Activated B cell treated with CpG ODN at 0.5 μM for 24 hours (primary cell): ENCODE results near the gene THRAP3. TPM values are rescaled to one million over a fixed set of nuclear protein-coding genes. Genes with fewer than 3 reads are reported as not detected.
"Not testable (repeated sequence)": the region's sequence is repeated elsewhere in the genome, so short reads cannot be mapped to it uniquely, and the experiment has no call there.

Experiments
- ATAC-seq: fragments of 200-7000 bp; cut with Tn5 transposase; one replicate; pipeline ENCODE4 v1.10.0; 2021; ENCODE audit warnings: low read depth, mild to moderate bottlenecking, moderate library complexity
- CTCF ChIA-PET: fragments of 350-600 bp; sonication (Branson Sonifier 250); formaldehyde crosslinking; loops from one replicate; lab custom pipeline; 2021; ENCODE audit warnings: antibody characterized with exemption; lab: Charles Lee
- POLR2A ChIA-PET: fragments of 350-600 bp; sonication (Branson Sonifier 250); formaldehyde crosslinking; loops from one replicate; lab custom pipeline; 2021; ENCODE audit warnings: antibody characterized with exemption; lab: Charles Lee
- DNase-seq: peaks from one replicate; pipeline ENCODE4 v3.0.0; 2022
- H3K27ac Mint-ChIP-seq: one replicate; pipeline ENCODE4 v1.8.0; 2020; ENCODE audit warnings: mixed read lengths
- H3K27me3 Mint-ChIP-seq: one replicate; pipeline ENCODE4 v1.8.0; 2021; ENCODE audit warnings: mixed read lengths
- H3K36me3 Mint-ChIP-seq: one replicate; pipeline ENCODE4 v1.8.0; 2021; ENCODE audit warnings: low read depth, mixed read lengths
- H3K4me1 Mint-ChIP-seq: one replicate; pipeline ENCODE4 v1.8.0; 2021; ENCODE audit warnings: mixed read lengths
- H3K4me3 Mint-ChIP-seq: one replicate; pipeline ENCODE4 v1.8.0; 2020; ENCODE audit warnings: mild to moderate bottlenecking, mixed read lengths
- H3K9me3 Mint-ChIP-seq: one replicate; pipeline ENCODE4 v1.8.0; 2020; ENCODE audit warnings: mixed read lengths
- intact Hi-C: fragments of 100-400 bp; cut with micrococcal nuclease; formaldehyde crosslinking; loops from one replicate; pipeline ENCODE4 v1.15.1; 2024
- total RNA-seq: library from RNA; stranded (reverse); gene quantifications from 2 replicates; pipeline ENCODE4 v1.2.3, GENCODE V29; 2022
- TF ChIP-seq, protein P1 (sequence below): fragments of 200-600 bp; IDR thresholded peaks from one replicate; pipeline ENCODE4 v1.8.0; 2022; ENCODE audit warnings: antibody characterized with exemption, mild to moderate bottlenecking

Gene THRAP3
- total RNA-seq, 1 donor from 2014 or later: 145 TPM

DNA sequence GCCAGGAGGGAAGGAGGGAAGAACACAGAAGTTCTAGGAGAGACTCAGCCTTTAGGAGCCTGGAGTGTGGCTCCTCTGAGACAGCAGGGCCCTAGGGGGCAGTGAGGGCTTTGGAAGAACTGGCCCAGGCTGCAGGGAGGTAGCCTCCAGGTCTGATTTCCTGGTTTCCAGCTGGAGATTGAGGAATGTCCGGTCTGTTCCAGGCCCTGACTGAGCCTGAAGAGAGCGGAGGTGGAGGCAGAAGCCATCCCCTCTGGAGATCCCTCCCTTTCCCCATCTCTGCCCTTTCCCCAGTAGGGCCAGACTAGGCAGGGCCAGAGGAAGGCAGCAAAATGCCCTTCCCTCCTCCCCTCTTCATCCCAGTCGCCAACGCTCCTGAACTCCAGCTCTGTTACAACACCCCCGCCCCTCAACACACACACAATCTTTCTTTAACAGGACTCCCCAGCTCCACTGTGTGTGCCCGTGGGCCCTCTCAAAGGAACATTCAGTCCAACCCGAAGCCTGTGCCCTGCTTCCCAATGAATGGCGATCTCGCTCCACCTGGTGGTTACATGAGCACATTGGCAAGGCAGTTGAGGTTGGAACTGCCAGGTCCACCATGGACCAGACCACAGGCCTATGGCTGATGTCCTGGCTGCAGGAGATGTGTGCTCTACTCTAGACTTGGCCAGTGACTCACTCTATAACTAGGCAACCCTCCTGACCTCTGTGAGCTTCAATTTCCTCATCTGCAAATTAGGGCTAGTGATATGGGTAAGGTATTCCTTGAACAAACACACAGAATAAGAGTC is 36.2 kb upstream of the THRAP3 start:
- Mint-ChIP-seq H3K4me1 (peaks cover 3% of the 10 kb centered on the region), H3K4me3 (no peak overlapping the region), H3K27ac (no peak overlapping the region), H3K9me3 (no peaks in the 10 kb centered on the region), H3K36me3 (no peaks in the 10 kb centered on the region), H3K27me3 (no peaks in the 10 kb centered on the region)
- intact Hi-C loops: loop anchor here (1.0 to 2.0 kb wide), 5 partner anchors 36 to 233 kb away; partner anchors contain the start of genes THRAP3 and TRAPPC3
- CTCF ChIA-PET: interaction anchor here (0.7 to 5.2 kb wide), 22 partner anchors 13 to 199 kb away, joined by 3 to 115 read pairs (median 5); partner anchors contain the start of genes MAP7D1, THRAP3 and TRAPPC3
- DNase-seq (peak; percentile 58), ATAC-seq (peak; percentile 99)
- POLR2A ChIA-PET: interaction anchor here (0.6 to 3.2 kb wide), 7 partner anchors 28 to 94 kb away, joined by 3 to 54 read pairs (median 5); partner anchors contain the start of genes MAP7D1, THRAP3 and TRAPPC3
- TF ChIP-seq, protein P1, sequence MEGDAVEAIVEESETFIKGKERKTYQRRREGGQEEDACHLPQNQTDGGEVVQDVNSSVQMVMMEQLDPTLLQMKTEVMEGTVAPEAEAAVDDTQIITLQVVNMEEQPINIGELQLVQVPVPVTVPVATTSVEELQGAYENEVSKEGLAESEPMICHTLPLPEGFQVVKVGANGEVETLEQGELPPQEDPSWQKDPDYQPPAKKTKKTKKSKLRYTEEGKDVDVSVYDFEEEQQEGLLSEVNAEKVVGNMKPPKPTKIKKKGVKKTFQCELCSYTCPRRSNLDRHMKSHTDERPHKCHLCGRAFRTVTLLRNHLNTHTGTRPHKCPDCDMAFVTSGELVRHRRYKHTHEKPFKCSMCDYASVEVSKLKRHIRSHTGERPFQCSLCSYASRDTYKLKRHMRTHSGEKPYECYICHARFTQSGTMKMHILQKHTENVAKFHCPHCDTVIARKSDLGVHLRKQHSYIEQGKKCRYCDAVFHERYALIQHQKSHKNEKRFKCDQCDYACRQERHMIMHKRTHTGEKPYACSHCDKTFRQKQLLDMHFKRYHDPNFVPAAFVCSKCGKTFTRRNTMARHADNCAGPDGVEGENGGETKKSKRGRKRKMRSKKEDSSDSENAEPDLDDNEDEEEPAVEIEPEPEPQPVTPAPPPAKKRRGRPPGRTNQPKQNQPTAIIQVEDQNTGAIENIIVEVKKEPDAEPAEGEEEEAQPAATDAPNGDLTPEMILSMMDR: no peak

DNA sequence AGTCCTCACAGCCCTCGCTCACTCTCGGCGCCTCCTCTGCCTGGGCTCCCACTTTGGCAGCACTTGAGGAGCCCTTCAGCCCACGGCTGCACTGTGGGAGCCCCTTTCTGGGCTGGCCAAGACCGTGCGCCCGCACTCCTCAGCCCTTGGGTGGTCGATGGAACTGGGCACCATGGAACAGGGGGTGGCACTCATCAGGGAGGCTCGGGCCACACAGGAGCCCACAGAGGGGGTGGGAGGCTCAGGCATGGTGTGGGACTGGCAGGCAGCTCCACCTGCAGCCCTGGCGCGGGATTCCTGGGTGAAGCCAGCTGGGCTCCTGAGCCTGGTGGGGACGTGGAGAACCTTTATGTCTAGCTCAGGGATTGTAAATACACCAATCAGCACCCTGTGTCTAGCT is 27.4 kb upstream of the THRAP3 start:
- H3K4me1 Mint-ChIP-seq: peaks cover 11% of the 10 kb centered on the region
- H3K9me3 Mint-ChIP-seq, ATAC-seq, intact Hi-C loops, H3K36me3 Mint-ChIP-seq, H3K27me3 Mint-ChIP-seq, DNase-seq, H3K27ac Mint-ChIP-seq, CTCF ChIA-PET, H3K4me3 Mint-ChIP-seq: not testable (repeated sequence)
- POLR2A ChIA-PET: interaction anchor here (0.5 to 0.7 kb wide), 3 partner anchors 28 to 957 kb away, joined by 3 to 5 read pairs (median 4); no protein-coding TSS in a partner anchor

DNA sequence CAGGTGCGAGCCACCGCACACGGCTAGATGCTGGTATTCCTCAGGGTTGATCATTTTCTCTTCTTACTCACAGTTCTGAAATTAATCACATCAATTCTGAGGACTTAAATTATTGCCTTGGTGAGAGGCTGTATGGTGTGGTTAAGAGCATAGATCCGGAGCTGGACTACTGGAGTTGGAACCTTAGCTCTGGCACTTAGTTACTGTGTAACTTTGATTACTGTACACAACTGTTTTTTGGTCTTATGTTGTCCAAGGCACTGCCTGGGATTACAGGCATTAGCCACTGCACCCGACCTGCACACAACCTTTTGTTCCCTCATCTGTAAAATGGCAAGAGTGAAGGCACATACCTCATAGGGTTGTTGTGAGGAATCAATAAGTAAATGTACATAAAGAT is 25.6 kb upstream of the THRAP3 start:
- DNase-seq (no peak), ATAC-seq (no peak)
- CTCF ChIA-PET: no interaction called here
- Mint-ChIP-seq H3K27me3 (peaks cover 4% of the 10 kb centered on the region), H3K36me3 (no peaks in the 10 kb centered on the region), H3K27ac (no peak overlapping the region), H3K4me1 (peaks cover 11% of the 10 kb centered on the region), H3K9me3 (no peaks in the 10 kb centered on the region), H3K4me3 (no peak overlapping the region)
- intact Hi-C loops: no loop called here
- POLR2A ChIA-PET: no interaction called here
- TF ChIP-seq, protein P1: no peak

DNA sequence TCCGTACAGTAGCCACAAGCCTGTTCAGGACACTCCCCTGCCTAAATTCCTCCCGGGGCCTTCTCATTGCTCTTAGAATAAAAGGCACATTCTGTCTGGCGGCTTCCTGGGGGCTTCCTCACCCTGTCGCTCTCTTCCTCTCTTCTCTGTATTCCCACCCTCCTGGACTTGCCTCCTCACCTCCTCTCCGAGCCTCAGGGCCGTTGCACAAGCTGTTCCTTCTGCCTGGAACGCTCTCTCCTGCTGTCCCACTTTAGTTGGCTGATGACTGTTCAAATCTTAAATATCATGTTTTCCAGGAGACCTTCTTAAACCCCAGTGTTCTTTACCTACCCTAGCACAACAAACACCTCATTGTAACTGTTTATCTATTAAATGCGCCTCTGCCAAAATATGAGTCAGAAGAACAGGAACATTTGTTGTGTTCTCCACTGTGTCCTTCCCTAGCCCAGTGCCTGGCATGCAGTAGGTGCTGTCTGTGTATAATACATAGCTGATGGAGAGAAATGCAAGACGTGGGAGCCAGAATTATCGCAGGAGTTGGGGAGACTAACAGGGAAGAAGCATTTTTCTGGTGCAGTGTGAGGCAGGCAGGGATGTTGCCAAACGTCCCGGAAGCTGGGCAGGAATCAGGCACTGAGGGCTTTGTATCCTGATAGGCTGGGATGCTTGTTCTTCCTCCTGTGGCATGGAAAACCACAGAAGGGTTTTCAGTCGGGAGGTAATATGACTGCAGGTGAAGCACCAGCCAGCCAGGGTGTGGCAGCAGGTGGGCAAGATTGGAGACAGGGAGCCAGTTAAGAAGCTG is 24.1 kb upstream of the THRAP3 start:
- POLR2A ChIA-PET: no interaction called here
- Mint-ChIP-seq H3K27ac (no peak overlapping the region), H3K36me3 (no peaks in the 10 kb centered on the region)

DNA sequence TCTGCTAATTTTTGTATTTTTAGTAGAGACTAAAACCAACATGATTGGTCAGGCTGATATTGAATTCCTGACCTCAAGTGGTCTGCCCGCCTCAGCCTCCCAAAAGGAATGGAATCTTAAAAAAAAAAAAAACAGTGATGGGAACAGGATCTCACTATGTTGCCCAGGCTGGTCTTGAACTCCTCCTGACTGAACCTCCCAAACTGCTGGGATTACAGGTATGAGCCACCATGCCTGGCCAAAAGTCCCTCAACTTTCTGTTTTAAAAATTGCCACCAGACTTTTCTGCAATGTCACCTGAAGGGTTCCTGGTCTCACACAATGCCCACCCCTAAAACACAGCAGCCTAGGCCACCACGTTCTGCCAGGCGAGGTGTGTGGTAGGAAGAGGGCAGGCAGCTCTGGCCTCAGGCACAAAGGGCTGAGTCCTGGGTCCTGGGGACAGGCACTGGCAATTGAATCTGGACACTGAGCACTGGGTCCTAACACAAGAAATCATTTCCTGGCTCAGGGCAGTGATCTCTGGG is 21.2 kb upstream of the THRAP3 start:
- no peak overlapping the region for H3K27ac Mint-ChIP-seq
- TF ChIP-seq, protein P1: no peak
- H3K4me3 Mint-ChIP-seq: no peak overlapping the region
- H3K36me3 Mint-ChIP-seq: no peaks in the 10 kb centered on the region
- no peak for DNase-seq
- H3K27me3 Mint-ChIP-seq: peaks cover 4% of the 10 kb centered on the region
- CTCF ChIA-PET: no interaction called here
- intact Hi-C loops: no loop called here
- POLR2A ChIA-PET: no interaction called here
- H3K9me3 Mint-ChIP-seq: no peaks in the 10 kb centered on the region
- peaks cover 11% of the 10 kb centered on the region for H3K4me1 Mint-ChIP-seq
- ATAC-seq: no peak

More for the DNA sequence above, 24.1 kb upstream of the THRAP3 start:
- ATAC-seq (no peak), DNase-seq (no peak)
- H3K4me1 Mint-ChIP-seq: peaks cover 7% of the 10 kb centered on the region
- TF ChIP-seq, protein P1: no peak
- intact Hi-C loops: no loop called here
- peaks cover 4% of the 10 kb centered on the region for H3K27me3 Mint-ChIP-seq
- no peaks in the 10 kb centered on the region for H3K9me3 Mint-ChIP-seq
- CTCF ChIA-PET: no interaction called here
- H3K4me3 Mint-ChIP-seq: no peak overlapping the region
